GM10248 (cell line): ENCODE data around the gene PRKN.

ENCODE experiments used
- CTCF ChIA-PET: fragments of 300-600 bp; sonication (Branson Sonifier 250); formaldehyde crosslinking; extraction: SDS; loops from one replicate; lab custom pipeline; 2021; ENCODE audit warnings: antibody characterized with exemption; lab: Yijun Ruan, JAX
- POLR2A ChIA-PET: fragments of 350-650 bp; sonication (Branson Sonifier 250); formaldehyde crosslinking; extraction: SDS; loops from one replicate; lab custom pipeline; 2020; ENCODE audit warnings: antibody characterized with exemption; lab: Yijun Ruan, JAX
- DNase-seq: peaks from one replicate; pipeline ENCODE4 v3.0.0; 2012; ENCODE audit errors: extremely low spot score
- TF ChIP-seq, protein P1 (sequence below): IDR thresholded peaks from 2 replicates; pipeline ENCODE4 v1.5.1; 2012; ENCODE audit warnings: mild to moderate bottlenecking, low read depth; ENCODE audit errors: extremely low read depth, missing control alignments, control extremely low read depth

PRKN gene

DNA sequence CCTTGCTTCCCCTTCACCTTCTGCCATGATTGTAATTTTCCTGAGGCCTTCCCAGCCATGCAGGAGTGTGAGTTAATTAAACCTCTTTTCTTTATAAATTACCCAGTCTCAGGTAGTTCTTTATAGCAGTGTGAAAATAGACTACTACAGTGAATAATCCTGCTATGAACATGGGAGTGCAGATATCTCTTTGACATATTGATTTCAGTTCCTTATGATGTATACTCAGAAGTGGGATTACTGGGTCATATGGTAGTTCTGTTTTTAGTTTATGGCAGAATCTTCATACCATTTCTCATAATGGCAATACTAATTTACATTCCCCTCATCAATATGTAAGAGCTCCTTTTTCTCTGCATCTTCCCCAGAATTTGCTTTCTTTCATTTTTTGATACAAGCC, 26.2 kb upstream of the PRKN start:
- TF ChIP-seq, protein P1, sequence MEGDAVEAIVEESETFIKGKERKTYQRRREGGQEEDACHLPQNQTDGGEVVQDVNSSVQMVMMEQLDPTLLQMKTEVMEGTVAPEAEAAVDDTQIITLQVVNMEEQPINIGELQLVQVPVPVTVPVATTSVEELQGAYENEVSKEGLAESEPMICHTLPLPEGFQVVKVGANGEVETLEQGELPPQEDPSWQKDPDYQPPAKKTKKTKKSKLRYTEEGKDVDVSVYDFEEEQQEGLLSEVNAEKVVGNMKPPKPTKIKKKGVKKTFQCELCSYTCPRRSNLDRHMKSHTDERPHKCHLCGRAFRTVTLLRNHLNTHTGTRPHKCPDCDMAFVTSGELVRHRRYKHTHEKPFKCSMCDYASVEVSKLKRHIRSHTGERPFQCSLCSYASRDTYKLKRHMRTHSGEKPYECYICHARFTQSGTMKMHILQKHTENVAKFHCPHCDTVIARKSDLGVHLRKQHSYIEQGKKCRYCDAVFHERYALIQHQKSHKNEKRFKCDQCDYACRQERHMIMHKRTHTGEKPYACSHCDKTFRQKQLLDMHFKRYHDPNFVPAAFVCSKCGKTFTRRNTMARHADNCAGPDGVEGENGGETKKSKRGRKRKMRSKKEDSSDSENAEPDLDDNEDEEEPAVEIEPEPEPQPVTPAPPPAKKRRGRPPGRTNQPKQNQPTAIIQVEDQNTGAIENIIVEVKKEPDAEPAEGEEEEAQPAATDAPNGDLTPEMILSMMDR, result no peak
- no peak for DNase-seq
- ChIA-PET POLR2A (no interaction called here), CTCF (no interaction called here)

DNA sequence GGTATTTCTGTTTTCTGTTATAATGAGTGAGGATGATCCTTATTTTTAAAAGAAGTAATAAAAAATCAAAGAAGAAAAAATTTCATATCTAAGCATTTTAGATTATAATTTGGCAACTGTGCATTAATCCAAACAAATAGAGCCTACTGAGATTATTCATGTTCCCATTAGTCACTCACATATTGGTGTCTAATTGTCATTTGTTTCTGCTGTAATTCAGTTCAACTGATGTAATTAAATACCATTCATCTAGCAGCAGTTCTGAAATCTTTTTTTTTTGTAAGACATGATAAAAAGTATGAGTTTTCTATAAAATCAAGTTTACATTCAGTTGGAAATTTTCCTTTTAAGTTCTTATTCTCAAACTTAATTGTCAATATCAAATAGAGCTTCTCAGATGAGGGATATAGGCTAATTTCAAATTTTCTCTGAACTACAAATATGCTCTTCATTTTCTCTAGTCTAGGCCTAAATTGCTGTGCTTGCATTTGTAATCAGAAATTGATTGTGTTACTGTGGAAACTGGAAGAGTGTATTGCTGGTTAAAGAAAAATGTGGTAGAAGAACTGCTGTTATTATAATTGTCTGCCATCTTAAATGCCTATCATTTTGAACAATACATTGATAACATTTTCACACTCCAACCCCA, 23.8 kb upstream of the PRKN start:
- DNase-seq, result no peak
- ChIA-PET POLR2A (no interaction called here), CTCF (no interaction called here)
- TF ChIP-seq, protein P1, result no peak

DNA sequence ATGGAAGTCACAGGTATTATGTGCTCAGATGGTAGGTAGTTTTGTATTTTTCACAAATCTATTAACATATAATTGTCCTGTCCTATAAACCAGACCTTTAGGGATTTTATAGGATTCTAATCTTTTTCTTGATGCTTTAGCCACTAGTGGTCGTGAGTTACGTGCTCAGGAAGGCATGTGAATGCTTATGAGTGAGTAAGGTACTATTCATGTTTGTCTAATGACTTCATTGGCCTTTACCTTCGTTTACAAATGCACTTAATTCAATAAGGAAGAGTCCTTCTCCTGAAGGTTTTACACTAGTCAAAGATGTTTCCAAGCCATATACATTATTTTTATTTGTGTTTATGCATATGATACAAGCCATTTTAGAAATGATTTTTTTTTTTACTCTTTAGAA, 23.2 kb upstream of the PRKN start:
- DNase-seq, result no peak
- POLR2A ChIA-PET, result no interaction called here

DNA sequence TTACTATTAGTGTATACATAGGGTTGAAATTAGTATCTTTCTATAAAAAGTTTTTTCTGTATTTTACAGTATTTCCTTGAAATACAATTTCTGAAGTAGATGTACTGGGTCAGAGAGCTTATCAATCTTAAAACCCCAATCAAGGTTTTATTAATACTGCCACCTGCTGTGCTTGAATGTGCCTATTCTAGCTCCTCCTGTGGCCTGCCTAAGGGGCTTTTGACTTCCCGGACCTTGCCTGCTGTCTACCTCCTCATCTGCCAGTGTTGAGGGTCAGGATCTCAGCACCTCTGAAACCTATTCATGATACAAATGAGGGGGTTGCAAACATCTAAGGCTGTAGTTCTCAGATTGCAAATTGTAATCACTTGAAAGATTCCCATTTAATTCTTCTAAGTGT, 9.4 kb upstream of the PRKN start:
- DNase-seq, result no peak
- ChIA-PET POLR2A (no interaction called here), CTCF (interaction anchor here (1.1 to 1.4 kb wide), 2 partner anchors 9 to 31 kb away, joined by 3 to 5 read pairs; no protein-coding TSS in a partner anchor)
- TF ChIP-seq, protein P1, result no peak

More for the DNA sequence above, 23.2 kb upstream of the PRKN start:
- CTCF ChIA-PET, result no interaction called here
- TF ChIP-seq, protein P1, result no peak

DNA sequence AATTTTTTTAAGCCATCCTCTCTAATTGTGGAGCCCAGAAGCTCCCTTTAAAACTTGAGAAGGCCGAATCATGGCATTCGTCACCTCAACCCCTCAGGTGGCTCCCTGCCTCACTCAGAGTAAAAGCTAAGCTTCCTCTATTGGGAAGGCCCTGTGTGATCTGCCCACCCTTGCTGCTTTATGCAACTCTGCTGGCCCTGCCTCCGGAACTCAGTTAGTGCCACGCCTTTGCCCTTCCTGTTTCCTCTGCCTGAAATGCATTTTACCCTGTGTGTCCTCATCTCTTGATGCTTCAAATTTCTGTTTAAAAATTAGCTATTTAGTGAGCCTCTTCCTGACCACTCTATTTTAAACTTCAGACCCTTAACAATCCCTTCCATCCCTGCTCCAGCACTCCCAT, 5.9 kb upstream of the PRKN start:
- no peak for DNase-seq
- TF ChIP-seq, protein P1, result no peak
- CTCF ChIA-PET, result interaction anchor here (1.4 to 1.6 kb wide), 2 partner anchors 23 to 1315 kb away, joined by 3 read pairs; no protein-coding TSS in a partner anchor
- POLR2A ChIA-PET, result no interaction called here

DNA sequence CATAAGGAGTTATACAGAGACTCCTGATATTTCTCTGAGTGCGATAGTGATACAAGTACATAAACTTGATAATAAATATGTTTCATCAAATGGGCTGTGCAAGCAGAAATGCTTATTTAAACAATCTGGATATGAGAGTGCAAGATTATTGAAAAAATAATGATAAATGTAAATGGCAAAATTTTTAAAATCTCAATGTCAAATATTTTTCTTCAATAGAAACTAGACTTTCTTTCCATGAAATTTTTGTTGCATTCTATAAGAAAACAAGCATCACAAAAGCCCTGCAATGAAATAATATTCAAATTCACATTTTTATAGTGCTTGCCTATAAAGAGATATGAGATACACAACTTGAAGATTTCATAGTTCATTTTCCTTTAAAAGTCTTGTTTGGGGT, 2.9 kb upstream of the PRKN start:
- POLR2A ChIA-PET, result no interaction called here
- CTCF ChIA-PET, result no interaction called here
- TF ChIP-seq, protein P1, result no peak
- no peak for DNase-seq
